ENCODE data around the gene COG3. TPM values are rescaled to one million over a fixed set of nuclear protein-coding genes. Genes with fewer than 3 reads are reported as not detected.
A peak's percentile ranks its signal among the peaks of the same experiment; 100 is the strongest.

The COG3 gene
- total and polyA plus RNA-seq, 11 donors: 7.7 to 23.1 (median 15.2) TPM

- 6 to 19% (median 15%) methylated on average over 2 of the region's 2 CpGs for WGBS, 4 donors
- peak overlapping the region; percentile 69 to 89 (median 86) for H3K27ac ChIP-seq
These were observed 23.1 kb upstream of the COG3 start for GRCh38 chr13:45441633-45442032.

GRCh38 chr13:45445053-45445452 is 19.7 kb upstream of the COG3 start:
- no peak for DNase-seq
- no peaks in the 10 kb centered on the region for H3K9me3 ChIP-seq
- TF ChIP-seq POLR2A (IDR thresholded peaks at IDR 0.05) (no peak), CTCF (IDR thresholded peaks at IDR 0.05) (no peak)
- H3K27ac ChIP-seq: no peak overlapping the region
- ATAC-seq: no peak
- no peak overlapping the region for H3K4me3 ChIP-seq
- H3K36me3 ChIP-seq: no peaks in the 10 kb centered on the region
- H3K27me3 ChIP-seq: no peaks in the 10 kb centered on the region
- H3K4me1 ChIP-seq: peaks cover 0 to 22% (median 9%) of the 10 kb centered on the region in 12 donors
- 78 to 82% (median 80%) methylated on average over 6 of the region's 6 CpGs for WGBS, 4 donors
- intact Hi-C loops (cut with DNase I): no loop called here

More at GRCh38 chr13:45441633-45442032, 23.1 kb upstream of the COG3 start:
- Histone ChIP-seq H3K4me3 (no peak overlapping the region), H3K9me3 (no peaks in the 10 kb centered on the region), H3K27me3 (no peaks in the 10 kb centered on the region), H3K4me1 (peaks cover 0 to 22% (median 11%) of the 10 kb centered on the region in 12 donors), H3K36me3 (no peaks in the 10 kb centered on the region)
- intact Hi-C loops (cut with DNase I): no loop called here
- DNase-seq: no peak
- peak; percentile 25 to 57 (median 37) for ATAC-seq
- TF ChIP-seq CTCF (IDR thresholded peaks at IDR 0.05): peak in 6 of 12 donors; percentile 14 to 39 (median 28)
- no peak for TF ChIP-seq POLR2A (IDR thresholded peaks at IDR 0.05)

GRCh38 chr13:45446181-45446580 is 18.6 kb upstream of the COG3 start:
- H3K27me3 ChIP-seq: no peaks in the 10 kb centered on the region
- no peak for TF ChIP-seq CTCF (IDR thresholded peaks at IDR 0.05)
- no peak for TF ChIP-seq POLR2A (IDR thresholded peaks at IDR 0.05)
- H3K9me3 ChIP-seq: no peaks in the 10 kb centered on the region
- peaks cover 0 to 10% (median 4%) of the 10 kb centered on the region in 12 donors for H3K4me1 ChIP-seq
- 84 to 90% (median 86%) methylated on average over 7 of the region's 7 CpGs for WGBS, 4 donors
- H3K4me3 ChIP-seq: no peak overlapping the region
- no peak for ATAC-seq
- intact Hi-C loops (cut with DNase I): no loop called here
- no peak for DNase-seq
- no peak overlapping the region for H3K27ac ChIP-seq
- H3K36me3 ChIP-seq: no peaks in the 10 kb centered on the region

GRCh38 chr13:45447050-45447661 is 17.6 kb upstream of the COG3 start:
- Histone ChIP-seq H3K36me3 (no peaks in the 10 kb centered on the region), H3K27ac (no peak overlapping the region), H3K27me3 (no peaks in the 10 kb centered on the region), H3K4me1 (peaks cover 0 to 3% (median 0%) of the 10 kb centered on the region in 12 donors), H3K9me3 (no peaks in the 10 kb centered on the region), H3K4me3 (no peak overlapping the region)
- intact Hi-C loops (cut with DNase I): no loop called here
- 68 to 78% (median 73%) methylated on average over 9 of the region's 9 CpGs for WGBS, 4 donors
- no peak for TF ChIP-seq POLR2A (IDR thresholded peaks at IDR 0.05)
- TF ChIP-seq CTCF (IDR thresholded peaks at IDR 0.05): no peak
- DNase-seq (no peak), ATAC-seq (no peak)

Data from heart left ventricle (tissue), 16 donors.